Fibroblast of pulmonary artery (primary cell): ENCODE data around the gene SUMO3.

ENCODE experiments used
- DNase-seq: peaks from one replicate; pipeline ENCODE4 v3.0.0-alpha.2; 2010; ENCODE audit warnings: low read depth
- H3K4me3 ChIP-seq: replicated peaks from 2 replicates; pipeline ENCODE4 v1.5.1; 2011; ENCODE audit warnings: low read depth, mild to moderate bottlenecking, control low read depth, low read length, moderate library complexity
- CTCF ChIP-seq: IDR thresholded peaks from 2 replicates; pipeline ENCODE4 v1.5.1; 2011; ENCODE audit warnings: mild to moderate bottlenecking, control low read depth, low read length, inconsistent platforms; ENCODE audit errors: missing control alignments

Gene SUMO3

GRCh38 chr21:44795342-44795741 lies 22.5 kb downstream of the SUMO3 start:
- no peak for DNase-seq
- no peak overlapping the region for H3K4me3 ChIP-seq
- no peak for TF ChIP-seq CTCF

GRCh38 chr21:44793592-44794374 lies 24.1 kb downstream of the SUMO3 start:
- no peak for DNase-seq
- no peak overlapping the region for H3K4me3 ChIP-seq
- no peak for TF ChIP-seq CTCF

GRCh38 chr21:44792702-44793591 lies 24.9 kb downstream of the SUMO3 start:
- H3K4me3 ChIP-seq, result no peak overlapping the region
- TF ChIP-seq CTCF, result peak; percentile 77
- DNase-seq, result peak; percentile 70

GRCh38 chr21:44791993-44792392 lies 25.9 kb downstream of the SUMO3 start:
- TF ChIP-seq CTCF, result no peak
- no peak for DNase-seq
- no peak overlapping the region for H3K4me3 ChIP-seq

- DNase-seq, result no peak
- no peak overlapping the region for H3K4me3 ChIP-seq
- TF ChIP-seq CTCF, result no peak
These were observed 26.6 kb downstream of the SUMO3 start for GRCh38 chr21:44791246-44791645.

- TF ChIP-seq CTCF, result no peak
- no peak overlapping the region for H3K4me3 ChIP-seq
- DNase-seq, result no peak
These were observed 27.5 kb downstream of the SUMO3 start for GRCh38 chr21:44790368-44790767.
